Uterine smooth muscle cell (primary cell): ENCODE results near the gene HPRT1. TPM values are rescaled to one million over a fixed set of nuclear protein-coding genes. Genes with fewer than 3 reads are reported as not detected.

Source experiments
- total RNA-seq: library from RNA; depleted of rRNA; stranded (reverse); fragments of >200 nt; gene quantifications from 2 replicates; pipeline ENCODE4 v1.2.3, GENCODE V29; 2014

Gene HPRT1
- 26.0 and 34.2 TPM in 2 replicates for total RNA-seq

GRCh38 chrX:134460005-134460861 is at the start of gene HPRT1:
Gene HPRT1 (plus strand): TSS chrX:134460165. CDS start chrX:134460312, 147 bp downstream.

Other genes starting within 250 kb of the HPRT1 start
- 0.11 and 0.25 TPM in 2 replicates for gene CCDC160, start 223.0 kb upstream of the HPRT1 start, total RNA-seq
- 35.5 and 39.2 TPM in 2 replicates for gene PHF6, start 86.9 kb upstream of the HPRT1 start, total RNA-seq
- 0.33 and 0.37 TPM in 2 replicates for gene PLAC1, start 198.3 kb downstream of the HPRT1 start, total RNA-seq